ENCODE measurements around the gene NTRK3. TPM values are rescaled to one million over a fixed set of nuclear protein-coding genes. Genes with fewer than 3 reads are reported as not detected.

The NTRK3 gene
- total RNA-seq, 2 experiments from 2014 or later: not detected

DNA sequence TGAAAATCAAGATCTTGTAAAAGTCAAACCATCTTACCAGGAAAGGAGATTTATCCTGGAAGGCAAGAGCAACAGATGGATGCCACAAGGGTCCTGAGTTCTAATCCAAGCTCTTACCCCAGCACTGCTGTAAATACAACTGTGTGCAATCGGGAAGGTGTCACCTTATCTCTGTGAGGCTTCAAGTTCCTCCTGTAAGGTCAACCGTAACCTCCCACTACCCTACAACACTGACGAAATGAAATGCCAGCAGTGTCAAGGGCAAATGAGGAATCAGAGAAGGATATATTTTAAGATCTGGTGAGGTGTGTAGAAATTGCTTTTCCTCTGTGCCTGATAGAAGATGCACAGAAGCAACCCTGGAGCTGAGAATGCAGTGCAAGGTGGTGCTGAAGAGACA, 207.8 kb downstream of the NTRK3 start:
- POLR2A ChIA-PET: interaction anchor here (0.6 kb wide), 1 partner anchor 24 kb away, joined by 4 read pairs; no protein-coding TSS in a partner anchor
- TF ChIP-seq CTCF (IDR thresholded peaks at IDR 0.05): no peak
- Mint-ChIP-seq H3K4me1 (ENCODE audit: low read depth) (no peaks in the 10 kb centered on the region), H3K27ac (no peak overlapping the region), H3K9me3 (no peaks in the 10 kb centered on the region), H3K27me3 (peaks cover 5% of the 10 kb centered on the region), H3K36me3 (ENCODE audit: low read depth) (no peaks in the 10 kb centered on the region), H3K4me3 (no peak overlapping the region)
- ATAC-seq (no peak), DNase-seq (no peak)
- intact Hi-C loops (cut with micrococcal nuclease): no loop called here
- CTCF ChIA-PET: no interaction called here

DNA sequence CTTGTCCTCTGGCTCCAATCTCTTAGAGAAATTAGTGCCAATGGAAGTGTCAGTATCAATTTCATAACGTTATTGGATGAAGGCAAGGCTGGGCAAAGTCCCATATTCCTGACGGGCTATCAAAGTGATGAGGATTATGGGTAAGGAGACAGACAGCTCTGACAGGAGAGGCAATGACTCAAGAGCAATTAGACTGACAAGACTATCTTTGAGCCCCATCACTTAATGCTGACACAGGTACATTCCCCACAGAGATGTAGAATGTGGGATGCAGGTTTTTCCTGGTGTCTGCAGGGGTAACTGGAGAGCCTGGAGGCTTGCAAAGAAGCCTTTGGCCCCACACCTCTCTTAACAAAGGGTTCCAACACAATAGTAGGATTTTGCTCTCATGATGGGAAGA, 208.3 kb downstream of the NTRK3 start:
- no peak for TF ChIP-seq CTCF (IDR thresholded peaks at IDR 0.05)
- intact Hi-C loops (cut with micrococcal nuclease): no loop called here
- DNase-seq (no peak), ATAC-seq (no peak)
- Mint-ChIP-seq H3K4me3 (no peak overlapping the region), H3K9me3 (no peaks in the 10 kb centered on the region), H3K36me3 (ENCODE audit: low read depth) (no peaks in the 10 kb centered on the region), H3K4me1 (ENCODE audit: low read depth) (no peaks in the 10 kb centered on the region), H3K27me3 (peaks cover 5% of the 10 kb centered on the region), H3K27ac (no peak overlapping the region)
- ChIA-PET CTCF (no interaction called here), POLR2A (no interaction called here)

DNA sequence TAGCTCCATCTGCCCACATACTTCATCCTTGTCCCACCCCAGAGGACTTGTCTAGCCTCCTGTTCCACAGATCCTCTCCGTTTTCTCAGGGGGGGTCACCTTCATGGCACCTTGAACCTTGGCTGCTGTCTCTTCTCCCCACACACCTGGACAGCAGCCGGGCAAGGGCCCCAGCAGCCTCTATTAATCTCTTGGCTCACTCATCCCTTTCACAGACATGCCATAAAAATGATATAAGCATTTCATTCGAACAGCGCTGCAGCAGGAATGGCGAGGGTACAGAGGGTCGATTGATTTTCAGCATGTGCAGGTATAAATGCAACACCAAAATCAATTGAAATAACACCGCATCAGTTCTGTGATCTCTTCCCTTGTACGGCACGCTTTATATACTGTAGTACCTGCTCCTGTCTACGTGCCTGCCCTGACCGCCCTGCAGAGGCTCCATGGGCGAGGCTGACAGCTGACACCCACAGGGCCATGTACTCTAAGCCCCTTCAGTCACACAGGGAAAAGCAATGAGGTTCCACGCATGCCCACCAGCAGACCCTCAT, 209.9 kb downstream of the NTRK3 start:
- intact Hi-C loops (cut with micrococcal nuclease): no loop called here
- H3K27me3 Mint-ChIP-seq: peaks cover 5% of the 10 kb centered on the region

DNA sequence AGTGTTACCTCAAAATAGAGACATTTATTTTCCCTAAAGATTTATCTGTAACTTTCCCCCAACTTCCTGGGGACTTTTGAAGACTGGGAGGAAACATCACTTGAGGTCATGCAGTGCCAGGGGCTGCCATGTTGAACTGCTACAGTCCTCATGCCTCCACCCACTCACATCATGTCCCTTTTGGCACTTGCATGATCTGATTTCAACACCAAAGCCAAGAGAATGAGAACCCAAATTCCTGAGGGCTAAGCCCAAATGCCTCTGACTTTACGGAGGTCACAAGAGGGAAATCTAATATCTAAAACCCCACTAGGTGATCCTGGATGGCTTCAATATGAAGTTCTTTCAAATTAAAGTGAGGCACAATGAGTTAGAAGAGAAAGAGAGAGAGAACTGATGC, 213.1 kb downstream of the NTRK3 start:
- Mint-ChIP-seq H3K9me3 (no peaks in the 10 kb centered on the region), H3K36me3 (ENCODE audit: low read depth) (no peaks in the 10 kb centered on the region), H3K27ac (no peak overlapping the region), H3K4me3 (no peak overlapping the region), H3K27me3 (peaks cover 1% of the 10 kb centered on the region), H3K4me1 (ENCODE audit: low read depth) (no peaks in the 10 kb centered on the region)
- no peak for TF ChIP-seq CTCF (IDR thresholded peaks at IDR 0.05)
- intact Hi-C loops (cut with micrococcal nuclease): no loop called here
- DNase-seq (no peak), ATAC-seq (no peak)
- CTCF ChIA-PET: no interaction called here
- POLR2A ChIA-PET: no interaction called here

More for the DNA sequence above, 209.9 kb downstream of the NTRK3 start:
- Mint-ChIP-seq H3K4me3 (no peak overlapping the region), H3K9me3 (no peaks in the 10 kb centered on the region), H3K4me1 (ENCODE audit: low read depth) (no peaks in the 10 kb centered on the region), H3K36me3 (ENCODE audit: low read depth) (no peaks in the 10 kb centered on the region), H3K27ac (no peak overlapping the region)
- ChIA-PET POLR2A (no interaction called here), CTCF (no interaction called here)
- ATAC-seq: no peak
- no peak for TF ChIP-seq CTCF (IDR thresholded peaks at IDR 0.05)
- DNase-seq: no peak

GRCh38 chr15:88042047-88042446, 214.5 kb downstream of the NTRK3 start:
- Mint-ChIP-seq H3K27ac (no peak overlapping the region), H3K36me3 (ENCODE audit: low read depth) (no peaks in the 10 kb centered on the region), H3K27me3 (peaks cover 1% of the 10 kb centered on the region), H3K4me1 (ENCODE audit: low read depth) (no peaks in the 10 kb centered on the region), H3K9me3 (no peaks in the 10 kb centered on the region), H3K4me3 (no peak overlapping the region)
- ChIA-PET CTCF (no interaction called here), POLR2A (no interaction called here)
- DNase-seq (no peak), ATAC-seq (no peak)
- TF ChIP-seq CTCF (IDR thresholded peaks at IDR 0.05): no peak
- intact Hi-C loops (cut with micrococcal nuclease): no loop called here
